RPMI7951 (cell line): ENCODE data around the gene SHTN1. TPM values are rescaled to one million over a fixed set of nuclear protein-coding genes. Genes with fewer than 3 reads are reported as not detected.

ENCODE experiments used
- DNase-seq: peaks from one replicate; pipeline ENCODE4 v3.0.0-alpha.2; 2012; ENCODE audit warnings: low read depth
- total RNA-seq: library from RNA; depleted of rRNA; stranded (reverse); fragments of >200 nt; shearing (Covaris generic); gene quantifications from 2 replicates; pipeline ENCODE4 v1.2.3, GENCODE V29; 2014

SHTN1 gene
- total RNA-seq, 1 experiment from 2014 or later: 3.6 TPM

DNA sequence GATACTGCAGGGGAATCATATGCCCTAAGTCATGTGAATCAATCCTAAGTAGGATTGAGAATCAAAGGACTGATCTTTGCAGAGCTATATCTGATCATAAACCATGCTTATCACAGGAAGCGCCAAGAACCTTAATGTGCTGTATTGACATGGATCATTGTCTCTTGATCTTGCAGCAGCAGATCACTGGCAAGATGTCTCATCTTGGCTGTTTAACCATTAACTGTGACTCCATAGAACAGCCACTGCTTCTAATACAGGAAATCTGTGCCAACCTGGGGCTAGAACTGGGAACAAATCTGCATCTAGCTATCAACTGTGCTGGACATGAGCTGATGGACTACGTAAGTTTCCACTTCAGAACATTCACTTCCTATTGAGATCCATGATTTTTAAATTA lies 134.0 kb downstream of the SHTN1 start:
- DNase-seq: no peak

DNA sequence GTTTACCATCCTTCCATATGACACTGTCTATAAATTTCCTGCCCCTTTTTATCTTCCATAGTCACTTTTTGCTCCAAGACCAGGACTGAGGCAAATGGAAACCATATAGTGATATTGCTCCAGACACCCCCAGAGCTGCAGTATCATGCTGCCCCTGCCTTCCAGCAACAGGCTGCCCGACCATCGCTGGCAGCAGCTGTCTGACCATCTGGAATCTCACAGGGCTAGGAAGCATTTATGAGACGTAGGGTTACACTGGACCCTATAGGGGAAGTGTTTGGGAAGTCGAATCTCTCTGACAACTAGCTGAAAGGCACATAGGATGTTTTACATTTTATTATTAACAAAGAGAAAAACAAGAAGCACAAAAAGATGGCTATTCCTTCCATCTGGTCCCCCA lies 136.3 kb downstream of the SHTN1 start:
- no peak for DNase-seq

DNA sequence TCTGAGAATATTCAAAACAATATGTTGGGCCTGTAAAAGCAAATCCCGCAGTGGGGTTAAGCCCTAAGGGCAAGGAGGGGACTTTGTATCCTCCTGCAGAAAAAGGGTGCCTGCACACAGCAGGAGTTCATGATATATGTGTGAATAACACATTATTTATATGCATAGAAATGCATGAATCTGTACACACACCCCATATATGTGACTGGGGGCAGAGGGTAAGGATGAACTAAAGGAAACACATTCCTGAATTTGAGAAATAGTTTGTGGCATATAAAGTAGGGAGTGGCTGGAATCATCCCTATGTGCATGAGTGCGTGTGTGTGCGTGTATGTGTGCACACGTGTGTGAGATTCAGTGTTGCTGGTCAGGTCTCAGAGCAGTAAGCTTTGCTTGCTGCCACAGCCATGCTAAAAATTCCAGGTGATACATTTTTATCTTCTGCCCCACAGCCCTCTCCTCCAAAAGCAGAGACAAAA lies 136.8 kb downstream of the SHTN1 start:
- DNase-seq: no peak

DNA sequence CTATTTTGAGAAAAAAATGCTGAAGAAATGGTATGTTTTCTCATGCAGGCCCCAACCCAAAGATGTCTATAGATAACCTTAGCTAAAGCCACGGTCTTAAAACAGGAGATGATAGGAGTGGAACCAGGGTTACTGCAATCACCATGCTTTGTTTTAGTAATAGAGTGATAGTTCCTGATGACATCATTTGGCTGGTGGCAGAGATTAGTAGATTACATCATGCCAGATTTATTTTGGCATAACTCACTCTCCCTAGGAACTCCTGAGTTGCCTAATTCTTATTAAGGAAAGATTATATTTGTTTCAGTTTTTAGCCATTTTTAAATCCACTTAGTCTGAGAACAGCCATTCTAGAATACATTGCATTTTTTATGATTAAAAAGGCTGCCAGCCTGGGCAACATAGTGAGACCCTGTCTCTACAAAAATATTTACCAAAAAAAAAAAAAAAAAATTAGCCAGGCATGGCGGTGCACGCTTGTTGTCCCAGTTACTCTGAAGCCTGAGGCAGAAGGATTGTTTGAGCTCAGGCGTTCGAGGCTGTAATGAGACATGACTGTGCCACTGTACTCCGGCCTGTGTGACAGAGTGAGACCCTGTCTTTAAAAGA lies 137.9 kb downstream of the SHTN1 start:
- peak; percentile 8 for DNase-seq

DNA sequence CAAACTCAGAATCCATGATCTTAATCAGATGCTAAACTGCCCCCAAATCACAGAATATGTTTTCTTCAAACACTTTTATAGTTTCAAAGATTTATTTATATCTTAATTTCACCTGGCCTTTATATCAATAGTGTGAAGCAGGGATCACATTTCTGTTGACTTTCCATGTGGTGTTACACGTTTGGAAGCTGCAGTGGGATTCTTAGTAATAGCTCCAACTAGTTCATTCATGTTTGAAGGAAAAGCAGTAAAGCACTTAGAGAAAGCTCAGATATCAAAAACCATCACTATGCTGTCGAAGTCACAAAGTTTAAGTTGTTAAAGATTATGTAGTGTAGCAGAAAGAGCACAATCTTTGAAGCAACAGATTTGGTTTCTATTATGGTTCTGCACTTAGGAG lies 138.9 kb downstream of the SHTN1 start:
- no peak for DNase-seq

DNA sequence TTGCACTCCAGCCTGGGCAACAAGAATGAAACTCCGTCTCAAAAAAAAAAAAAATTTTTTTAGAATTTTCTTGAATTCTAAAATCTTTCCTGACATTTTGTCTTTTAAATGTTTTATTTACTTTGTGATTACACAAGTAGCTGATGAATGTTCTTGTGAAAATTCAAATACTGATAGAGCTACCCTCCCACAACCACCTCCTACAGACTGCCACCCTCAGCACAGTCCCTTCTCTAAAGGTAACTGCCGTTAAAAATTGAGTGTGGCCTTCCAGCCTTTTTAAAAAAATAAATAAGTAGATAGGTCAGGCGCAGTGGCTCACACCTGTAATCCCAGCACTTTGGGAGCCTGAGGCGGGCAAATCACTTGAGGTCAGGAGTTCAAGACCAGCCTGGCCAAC lies 140.6 kb downstream of the SHTN1 start:
- no peak for DNase-seq

DNA sequence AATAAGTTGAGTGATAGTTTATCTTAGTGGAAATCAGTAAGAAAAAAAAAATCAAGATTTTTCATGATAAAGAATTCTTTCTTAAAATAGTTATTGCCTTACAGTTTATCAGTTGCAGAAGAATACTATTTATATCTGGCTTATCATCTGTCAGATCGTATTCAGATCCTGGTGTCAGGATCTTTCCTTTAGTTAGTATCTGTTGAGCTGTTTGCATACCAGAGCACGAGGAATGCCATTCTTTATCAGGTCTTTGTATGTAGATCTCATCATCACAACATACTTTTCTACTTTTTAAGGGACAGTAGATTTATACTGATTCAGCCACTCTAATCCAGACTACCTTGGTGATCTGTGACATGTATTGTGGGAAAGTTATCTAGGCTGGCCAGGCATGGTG lies 143.2 kb downstream of the SHTN1 start:
- no peak for DNase-seq

DNA sequence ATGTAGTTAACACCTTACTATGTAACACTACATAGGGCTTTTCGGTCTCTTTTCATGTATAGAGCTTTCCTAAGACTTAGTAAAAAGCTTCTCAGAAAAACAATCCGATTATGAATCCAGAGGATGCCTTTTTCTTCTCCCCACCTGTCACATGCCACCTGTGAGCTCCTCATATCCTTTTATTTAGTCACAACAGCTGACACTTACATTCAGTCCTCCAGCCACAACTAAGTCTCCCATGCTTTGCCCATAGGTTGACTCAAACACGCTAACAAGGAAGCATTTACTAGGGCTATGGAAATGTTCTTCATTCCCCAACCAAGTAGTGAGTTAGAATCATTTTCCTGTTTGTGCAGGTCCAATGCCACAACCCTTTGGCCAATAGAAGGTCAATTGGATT lies 147.8 kb downstream of the SHTN1 start:
- DNase-seq: no peak

DNA sequence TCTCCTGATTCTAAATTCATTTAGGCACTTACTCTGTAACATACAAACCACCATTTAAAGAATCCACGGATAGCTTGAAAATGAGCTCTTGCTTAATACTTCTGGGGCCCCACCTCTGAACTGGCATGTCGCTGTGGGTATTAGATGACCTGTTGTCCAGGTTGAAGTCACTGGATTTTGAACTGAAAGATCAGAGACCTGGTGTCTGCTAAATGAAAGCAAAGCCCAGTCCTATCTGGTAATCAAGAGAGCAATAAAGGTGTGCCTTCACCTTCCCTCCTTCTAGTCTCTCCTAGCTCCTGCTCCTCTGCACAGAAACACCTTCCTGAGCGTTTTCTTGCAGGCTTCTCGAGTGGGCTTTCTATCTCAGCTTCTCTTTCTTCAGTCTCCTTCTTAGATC lies 151.3 kb downstream of the SHTN1 start:
- no peak for DNase-seq

DNA sequence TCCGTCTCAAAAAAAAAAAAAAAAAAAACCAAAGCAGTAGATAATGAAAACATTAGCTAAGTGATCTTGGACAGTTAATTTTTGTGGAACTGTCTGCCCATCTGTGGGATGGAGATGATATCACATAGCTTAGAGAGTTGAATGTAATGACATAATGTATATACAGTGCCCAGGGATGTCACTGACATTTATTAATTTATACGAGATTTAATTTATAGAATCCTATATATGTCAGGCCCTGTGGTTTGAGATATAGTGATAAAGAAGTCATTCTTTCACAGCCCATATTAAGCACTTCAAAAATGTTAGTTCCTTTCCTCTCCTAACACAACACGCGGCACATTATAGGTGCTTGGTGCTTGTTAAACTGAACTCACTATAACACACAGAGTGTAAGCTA lies 151.7 kb downstream of the SHTN1 start:
- no peak for DNase-seq

DNA sequence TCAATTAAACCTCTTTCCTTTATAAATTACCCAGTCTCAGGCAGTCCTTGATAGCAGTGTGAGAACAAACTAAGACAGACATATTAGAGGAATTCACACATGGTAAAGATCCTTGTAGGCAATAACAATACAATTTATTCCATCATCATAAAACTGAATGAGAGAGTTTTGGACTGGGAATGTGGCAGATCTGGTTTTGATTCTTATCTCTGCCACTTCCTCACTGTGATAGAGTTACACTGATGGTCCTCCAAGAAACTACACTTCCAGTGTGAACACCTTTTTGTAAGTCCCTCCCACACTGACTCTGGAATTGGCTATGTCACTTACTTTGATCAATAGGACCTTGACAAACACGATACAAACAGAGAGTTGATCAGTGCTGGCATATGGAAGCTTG lies 152.7 kb downstream of the SHTN1 start:
- DNase-seq: no peak

DNA sequence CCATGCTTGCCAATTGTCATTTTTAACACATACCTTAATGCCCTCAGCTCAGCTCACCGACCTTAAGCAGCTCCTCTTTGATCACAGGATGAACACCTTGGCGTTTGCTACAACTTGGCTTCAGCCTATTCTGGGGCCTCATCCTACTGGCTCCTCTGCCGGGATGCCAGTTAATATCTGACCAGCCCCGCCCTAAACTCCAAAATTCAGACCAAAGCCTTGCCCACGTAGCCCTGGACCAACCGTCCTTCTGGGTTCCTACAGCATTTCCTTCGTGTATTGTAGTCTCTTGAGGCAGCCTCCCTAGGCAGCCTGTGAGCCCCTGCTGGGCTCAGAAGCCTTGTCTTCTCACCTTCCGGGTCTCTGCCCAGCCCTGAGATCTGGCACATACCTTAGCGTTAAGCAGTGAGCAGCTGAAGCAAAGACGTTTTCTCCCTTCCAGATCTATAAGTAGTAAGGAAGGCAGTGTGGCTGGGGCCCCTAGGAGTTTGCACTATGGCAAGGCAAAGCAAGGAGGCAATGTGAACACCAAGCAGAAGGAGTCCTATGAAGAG lies 154.9 kb downstream of the SHTN1 start:
- no peak for DNase-seq

DNA sequence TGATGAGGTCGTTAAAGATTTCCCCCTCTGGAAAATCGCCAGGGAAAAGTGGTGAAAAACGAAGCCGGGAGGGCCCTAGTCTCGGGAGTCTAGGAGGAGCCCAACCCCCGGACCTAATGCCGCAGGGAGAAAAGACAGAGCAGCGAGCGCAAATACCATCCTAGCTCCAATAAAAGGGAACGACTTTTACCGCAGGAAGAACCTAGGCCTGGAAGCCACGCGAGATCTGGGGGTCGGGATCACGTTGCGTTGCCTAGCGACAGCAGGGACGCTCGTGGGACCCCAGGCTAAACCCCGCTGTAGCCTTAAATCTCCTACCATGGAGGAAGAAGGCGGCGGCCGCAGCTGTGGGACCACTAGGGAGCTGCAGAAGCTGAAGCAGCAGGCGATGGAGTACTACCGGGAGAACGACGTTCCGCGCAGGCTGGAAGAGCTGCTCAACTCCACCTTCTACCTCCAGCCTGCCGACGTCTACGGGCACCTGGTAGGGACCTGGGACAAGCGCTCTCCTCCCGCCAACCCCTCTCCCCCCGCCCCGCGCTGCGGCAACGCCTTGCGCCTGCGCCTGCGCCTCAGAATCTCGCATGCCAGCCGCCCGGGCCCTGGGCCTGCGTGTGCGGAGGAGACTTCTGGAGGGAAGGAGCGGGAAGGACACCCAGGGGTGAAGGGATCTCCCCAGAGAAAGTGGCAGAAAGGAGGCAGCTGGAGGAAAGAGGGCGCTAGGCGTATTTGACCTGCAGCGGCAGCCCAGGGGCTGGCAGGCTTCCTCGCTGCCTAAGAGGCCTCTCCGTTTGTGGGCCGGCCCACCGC lies 155.5 kb downstream of the SHTN1 start, which contains the start of gene ENO4:
ENO4 (plus strand) TSS at position 252 of the 810 bp plus-strand sequence; CDS start at position 320, 68 bp downstream.
- peak; percentile 80 for DNase-seq

DNA sequence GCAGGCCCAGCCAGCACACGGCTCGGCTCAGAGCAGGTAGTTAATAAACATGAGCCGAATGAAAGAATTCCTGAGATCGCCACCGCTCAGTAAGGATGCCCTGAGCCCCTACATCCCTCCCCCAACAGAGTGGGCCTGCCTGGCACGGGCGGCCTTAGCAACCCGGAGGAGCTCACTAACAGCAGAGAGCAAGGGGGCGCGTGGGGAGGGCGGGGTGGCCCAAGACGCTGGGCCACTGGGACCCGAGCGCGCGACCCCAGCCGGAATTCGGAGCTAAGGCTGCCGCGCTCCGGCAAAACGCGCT lies 156.1 kb downstream of the SHTN1 start:
- DNase-seq: no peak

DNA sequence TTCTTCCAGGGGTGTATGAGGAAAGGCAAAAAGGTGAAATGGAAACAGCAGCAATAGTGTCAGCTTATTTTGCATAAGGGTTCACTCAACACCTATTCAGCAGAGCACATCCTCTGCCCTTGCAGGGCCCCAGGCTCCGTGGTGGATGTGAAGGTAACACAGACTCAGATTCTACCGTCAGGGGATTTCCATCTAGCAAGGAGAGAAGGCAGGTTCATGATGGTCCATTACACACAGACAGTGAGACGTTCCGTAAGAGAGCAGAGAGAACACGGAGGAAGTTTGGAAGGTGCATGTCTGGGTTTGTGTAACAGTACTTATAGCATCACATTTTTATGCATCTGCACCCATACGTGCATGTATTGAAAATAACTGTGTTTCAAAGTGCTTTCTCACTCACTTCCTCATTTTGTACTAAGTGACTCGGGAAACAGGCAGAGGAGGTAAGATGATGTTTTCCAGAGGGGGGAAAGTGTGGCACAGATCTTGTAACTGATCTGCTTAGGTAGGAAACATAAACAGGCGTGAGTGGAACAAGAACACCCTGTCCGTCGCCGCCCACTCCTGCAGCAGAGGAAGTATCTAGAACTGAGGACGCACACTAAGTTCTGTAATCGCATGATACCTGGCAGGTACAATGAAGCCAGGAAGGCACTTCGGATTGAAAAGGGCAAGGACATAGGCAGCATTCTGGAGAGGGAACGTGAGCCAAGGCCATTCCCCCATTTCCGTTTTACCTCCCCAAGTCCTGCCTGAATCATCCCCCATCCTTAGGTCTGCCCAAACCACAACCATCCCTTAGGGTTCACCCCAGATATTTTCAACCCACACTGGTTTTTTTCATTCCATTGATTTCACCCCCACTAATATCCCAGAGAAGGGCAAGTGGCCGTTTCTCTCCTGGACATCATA lies 156.7 kb downstream of the SHTN1 start:
- peak; percentile 27 for DNase-seq

DNA sequence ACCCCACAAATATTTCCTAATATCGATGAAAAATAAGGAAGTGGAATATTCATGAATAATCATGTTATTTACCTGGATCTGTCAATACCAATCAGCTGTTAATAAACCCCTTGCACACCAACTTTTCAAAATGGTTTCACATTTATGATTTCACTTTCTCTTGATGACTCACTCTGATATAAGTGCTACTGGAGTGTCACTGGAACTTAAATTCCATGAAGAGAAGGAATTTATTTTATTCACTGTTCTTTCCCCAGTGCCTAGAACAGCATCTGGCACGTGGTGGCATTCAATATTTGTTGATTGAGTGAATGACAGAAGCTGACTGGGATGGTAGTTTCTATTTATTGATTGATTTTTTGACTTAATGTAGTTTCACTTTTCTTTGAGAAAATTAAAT lies 159.2 kb downstream of the SHTN1 start:
- peak; percentile 5 for DNase-seq

DNA sequence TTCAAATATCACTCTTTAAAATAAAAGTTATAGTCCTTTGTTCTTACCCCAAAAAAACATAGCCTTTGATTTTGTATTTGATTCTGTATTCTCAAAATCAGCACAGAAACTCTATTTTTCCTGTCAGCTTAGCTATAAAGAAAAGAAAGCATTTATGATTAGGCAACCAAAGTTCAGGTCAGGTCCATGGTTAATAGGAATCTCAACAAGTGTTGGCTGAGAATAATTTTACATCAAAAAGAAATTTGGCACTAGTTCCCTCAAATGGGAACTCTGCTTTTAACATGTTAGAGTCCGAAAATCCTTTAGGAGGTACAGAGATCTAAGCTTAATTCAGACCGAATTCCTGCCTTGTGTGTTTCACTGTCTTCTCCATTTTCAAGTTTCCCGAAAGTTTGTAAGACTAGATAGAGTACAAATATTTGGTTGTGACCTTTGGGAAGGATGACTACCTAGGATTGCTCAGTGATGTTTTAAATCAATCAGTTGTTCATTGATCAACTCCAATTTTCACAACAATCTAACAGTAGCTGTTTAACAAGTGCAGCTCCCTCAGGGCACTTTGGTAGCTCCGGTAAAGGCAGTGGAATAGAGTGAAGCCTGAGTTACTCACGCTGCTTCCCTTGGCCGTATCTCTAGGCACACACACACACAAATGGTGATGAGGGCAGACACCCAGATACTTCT lies 164.5 kb downstream of the SHTN1 start:
- no peak for DNase-seq

DNA sequence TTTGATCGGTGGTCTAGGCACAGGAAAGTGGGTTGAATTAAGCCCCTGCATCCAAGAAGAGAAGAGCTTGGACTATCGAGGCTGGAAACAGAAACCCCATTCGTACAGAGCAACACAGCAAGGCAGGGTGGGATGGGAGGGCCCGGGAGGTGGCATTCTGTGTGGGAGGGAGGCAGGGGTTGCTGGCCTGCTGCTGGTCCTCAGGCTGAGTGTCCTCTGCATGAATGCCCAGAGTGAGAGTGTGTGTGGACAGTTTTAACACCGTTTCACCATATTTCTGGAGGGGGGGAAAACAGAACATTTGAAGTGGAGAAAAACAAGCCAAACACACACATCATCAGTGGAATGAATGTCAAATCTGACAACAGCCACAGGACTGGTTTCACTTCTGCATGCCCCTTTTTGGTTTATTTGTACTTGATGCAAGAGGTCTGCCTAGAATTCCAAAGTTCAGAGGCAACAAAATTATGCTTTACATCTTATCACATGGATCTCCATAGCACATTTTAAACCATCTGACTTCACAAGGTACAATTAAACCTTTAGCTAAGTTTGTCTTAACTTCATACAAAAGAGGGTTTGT lies 166.8 kb downstream of the SHTN1 start:
- no peak for DNase-seq

DNA sequence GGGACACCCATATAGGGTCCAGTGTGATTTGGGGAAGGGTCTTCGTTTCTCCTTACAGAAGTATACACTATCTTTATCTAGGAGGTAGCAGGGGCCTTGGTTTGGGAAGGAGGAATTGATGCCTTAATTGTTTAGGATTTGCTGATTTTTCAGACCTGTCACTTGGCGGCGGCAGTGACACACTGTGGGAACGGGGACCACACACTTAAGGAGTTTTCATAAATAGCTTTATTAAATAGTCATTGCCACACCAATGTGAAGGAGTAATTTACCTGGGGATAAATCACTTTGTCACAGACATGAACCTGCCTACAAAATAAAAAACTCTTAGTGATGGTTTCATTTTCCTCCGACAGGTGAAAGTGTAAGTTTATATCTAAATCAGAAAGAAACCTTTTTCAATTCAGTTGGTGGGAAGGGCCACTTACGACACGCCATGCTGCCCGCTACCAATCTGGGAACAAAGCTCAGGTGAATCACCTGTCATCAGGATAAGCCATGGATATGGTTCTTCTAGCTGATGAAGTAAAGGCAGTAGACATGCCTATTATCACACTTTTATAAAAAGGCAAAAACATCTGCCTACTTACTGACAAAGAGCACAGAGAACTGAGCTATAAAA lies 168.0 kb downstream of the SHTN1 start:
- DNase-seq: no peak

DNA sequence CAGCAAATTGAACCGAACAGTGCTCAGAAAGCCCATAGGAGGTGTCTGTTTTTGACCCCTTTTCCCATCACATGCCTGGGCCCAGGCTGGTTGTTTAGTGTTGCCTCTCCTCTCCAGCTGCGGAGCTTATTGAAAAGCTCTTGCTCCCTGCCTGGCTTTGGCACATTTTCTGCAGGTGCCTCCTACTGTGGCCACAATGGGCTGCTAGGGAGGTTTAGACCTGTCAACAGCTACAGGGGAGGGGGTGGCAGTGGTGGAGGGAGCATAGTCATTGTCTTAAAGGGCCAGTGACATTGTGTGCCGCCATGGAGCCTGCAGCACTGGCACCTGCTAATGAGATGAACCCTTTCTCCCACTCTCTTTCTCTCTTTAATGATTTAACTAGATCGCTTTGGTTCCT lies 168.9 kb downstream of the SHTN1 start:
- DNase-seq: no peak

DNA sequence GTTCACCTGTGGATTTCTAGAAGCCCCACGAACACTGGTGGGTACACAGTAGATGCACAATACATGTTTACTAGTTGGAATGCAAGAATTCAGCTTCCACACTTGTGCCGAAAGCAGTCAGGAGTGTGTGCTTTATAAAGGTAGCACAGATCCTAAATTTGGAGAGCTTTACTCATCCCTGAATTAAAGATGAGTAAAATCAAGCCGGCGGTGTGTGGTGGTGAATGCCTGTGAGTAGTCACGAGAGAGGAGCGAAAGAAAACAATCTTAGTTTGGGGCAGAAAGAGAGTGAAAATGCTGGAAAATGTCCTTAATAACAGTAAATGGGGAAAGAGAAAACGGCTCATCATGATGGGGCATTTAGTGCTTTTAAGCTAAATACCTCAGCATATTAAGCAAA lies 169.3 kb downstream of the SHTN1 start:
- no peak for DNase-seq
